GM19239 (cell line): ENCODE measurements around the gene CEP112.

ENCODE experiments used
- DNase-seq: peaks from one replicate; pipeline ENCODE4 v3.0.0; 2011; ENCODE audit warnings: low spot score; ENCODE audit not compliant: insufficient read length
- FAIRE-seq: peaks from 2 replicates; lab custom pipeline; 2011; peaks lifted over from hg19 to GRCh38; lab: Jason Lieb, UNC

The CEP112 gene

DNA sequence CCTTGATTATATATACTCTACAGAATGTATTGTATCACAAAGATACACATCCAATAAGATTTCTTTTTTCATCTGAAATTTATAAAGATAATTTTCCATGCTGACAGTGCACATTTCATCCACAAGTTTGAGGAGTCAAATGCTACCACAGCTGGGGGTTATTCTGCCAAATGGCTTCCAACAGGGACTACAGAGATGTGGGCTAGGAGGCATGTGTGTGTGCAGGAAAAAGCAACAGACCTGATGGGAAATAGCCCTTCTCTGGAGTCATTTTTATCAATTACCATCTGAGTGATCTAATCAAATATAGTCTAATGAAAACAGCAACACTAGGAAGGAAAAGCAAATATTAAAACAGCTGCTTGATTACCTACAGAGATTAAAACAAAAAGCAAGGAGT is 290.5 kb downstream of the CEP112 start:
- DNase-seq (no peak), FAIRE-seq (no peak)

DNA sequence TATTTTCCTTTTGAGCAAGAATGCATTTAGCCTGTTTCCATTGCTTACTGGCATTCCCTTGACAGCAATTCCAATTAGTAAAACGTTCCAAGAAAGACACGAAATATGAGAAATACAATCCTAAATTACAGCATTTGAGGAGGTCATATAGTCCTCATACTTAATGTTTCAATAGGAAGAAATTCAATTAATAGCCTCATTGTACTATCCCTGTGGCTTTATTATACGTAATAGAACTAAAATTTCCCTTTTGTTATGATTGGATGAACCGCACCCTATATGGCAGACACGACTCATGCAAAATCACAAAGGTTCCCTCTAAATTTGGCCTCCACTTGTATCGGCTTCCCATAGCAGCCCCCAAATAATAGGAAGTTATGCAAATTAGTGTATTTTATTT is 291.7 kb downstream of the CEP112 start:
- FAIRE-seq, result no peak
- DNase-seq, result no peak

DNA sequence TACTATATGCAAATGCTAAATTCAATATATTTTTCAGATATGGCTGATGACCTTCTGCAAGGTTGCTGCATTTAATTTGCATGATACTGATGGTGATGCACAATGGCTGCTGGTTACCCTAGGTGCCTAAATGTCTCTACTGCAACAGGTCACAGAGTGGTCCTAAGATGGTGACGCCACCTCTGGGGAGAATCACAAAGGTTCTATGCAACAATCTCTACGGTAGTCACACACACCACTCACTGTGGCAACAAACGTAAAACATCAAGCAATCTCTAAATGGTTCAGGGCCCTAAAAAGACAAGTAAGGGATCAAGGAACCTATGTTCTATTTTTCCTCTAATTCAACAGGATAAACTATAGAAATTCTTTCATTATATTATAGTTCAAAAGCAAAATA is 293.3 kb downstream of the CEP112 start:
- FAIRE-seq, result no peak

DNA sequence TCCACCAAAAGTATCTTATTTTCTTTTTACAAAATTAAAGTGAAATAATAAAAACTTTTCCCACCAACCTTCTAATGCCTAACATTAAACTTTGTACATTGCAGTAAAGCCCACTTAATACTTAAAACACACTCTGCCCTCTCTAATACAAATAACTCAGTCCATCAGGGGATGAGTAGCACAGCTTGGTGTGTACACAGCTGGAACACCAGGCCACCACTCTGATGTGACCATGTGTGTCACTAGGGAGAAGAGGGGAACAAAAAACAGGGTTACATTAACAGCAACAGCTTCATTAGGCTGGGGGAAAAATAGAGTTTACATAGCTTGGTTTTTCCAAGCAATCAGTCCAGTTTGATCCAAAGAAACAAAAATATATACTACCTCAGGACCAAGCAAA is 295.0 kb downstream of the CEP112 start:
- no peak for FAIRE-seq
- DNase-seq, result no peak

More for the DNA sequence above, 293.3 kb downstream of the CEP112 start:
- no peak for DNase-seq

DNA sequence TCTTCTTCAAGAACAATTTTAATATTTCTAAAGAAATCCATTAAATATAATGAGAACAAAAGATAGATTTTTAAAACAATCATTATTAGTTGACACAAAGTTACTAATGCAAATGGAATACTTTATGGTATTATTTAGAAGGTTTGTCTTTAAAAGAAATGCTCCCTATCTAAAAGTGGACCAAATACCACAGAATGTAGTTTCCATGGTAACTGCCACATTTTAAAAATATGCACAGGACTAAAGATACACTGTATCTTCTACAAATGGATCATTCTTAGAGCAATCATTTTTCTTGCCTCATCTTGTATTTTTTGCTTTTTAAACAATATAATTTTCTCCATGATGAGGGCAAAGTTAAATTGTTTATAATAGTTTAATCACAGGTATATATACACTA is 296.0 kb downstream of the CEP112 start:
- no peak for FAIRE-seq

DNA sequence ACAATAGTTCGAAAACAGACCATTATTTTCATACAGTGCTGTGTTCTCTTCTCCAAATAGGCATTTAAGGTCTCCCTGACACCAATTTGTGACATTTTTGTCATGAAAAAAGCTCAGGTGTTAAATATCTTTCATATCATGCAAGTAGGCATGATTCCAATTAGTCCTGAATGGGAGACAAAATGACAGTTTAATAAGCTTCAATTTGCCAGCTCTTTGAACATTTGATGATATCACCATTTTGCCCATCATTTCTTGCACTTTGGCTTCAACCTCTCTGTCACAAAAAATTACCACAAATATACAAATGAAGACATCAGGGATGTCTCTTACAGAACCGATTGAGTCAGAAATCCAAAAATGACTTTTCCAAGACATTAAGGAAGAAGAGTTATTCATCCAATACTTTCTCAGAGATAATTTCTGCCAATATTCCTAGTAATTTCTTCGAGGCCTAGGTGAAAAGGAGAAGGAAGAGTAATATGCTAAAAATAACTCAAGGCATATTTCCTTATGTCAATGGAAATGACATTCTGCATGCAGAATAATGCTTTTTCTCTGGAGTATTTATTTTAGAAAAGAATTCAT is 298.1 kb downstream of the CEP112 start:
- no peak for FAIRE-seq

More for the DNA sequence above, 296.0 kb downstream of the CEP112 start:
- no peak for DNase-seq

DNA sequence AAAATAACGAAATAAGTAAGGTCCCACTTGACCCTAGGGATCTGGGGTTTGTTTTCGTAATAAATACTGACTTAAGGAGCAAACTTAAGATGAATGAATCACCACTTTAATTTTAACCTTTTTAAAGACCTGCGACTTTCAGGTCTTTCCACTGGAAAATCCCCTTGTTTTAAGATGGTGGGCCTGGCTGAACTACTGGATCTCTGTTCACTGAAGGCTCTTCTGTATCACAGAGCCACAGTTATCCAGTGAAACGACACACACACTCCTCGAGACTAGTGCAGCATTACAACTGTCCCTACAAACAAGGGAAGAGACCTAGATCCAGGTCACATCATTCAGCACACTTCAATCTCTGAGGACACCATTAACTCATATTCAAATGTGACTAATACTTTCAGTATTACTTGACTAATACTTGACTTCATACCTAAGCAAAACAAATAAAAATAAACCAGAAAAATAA is 299.0 kb downstream of the CEP112 start:
- DNase-seq (no peak), FAIRE-seq (peak; percentile 40)

More for the DNA sequence above, 298.1 kb downstream of the CEP112 start:
- DNase-seq, result no peak

DNA sequence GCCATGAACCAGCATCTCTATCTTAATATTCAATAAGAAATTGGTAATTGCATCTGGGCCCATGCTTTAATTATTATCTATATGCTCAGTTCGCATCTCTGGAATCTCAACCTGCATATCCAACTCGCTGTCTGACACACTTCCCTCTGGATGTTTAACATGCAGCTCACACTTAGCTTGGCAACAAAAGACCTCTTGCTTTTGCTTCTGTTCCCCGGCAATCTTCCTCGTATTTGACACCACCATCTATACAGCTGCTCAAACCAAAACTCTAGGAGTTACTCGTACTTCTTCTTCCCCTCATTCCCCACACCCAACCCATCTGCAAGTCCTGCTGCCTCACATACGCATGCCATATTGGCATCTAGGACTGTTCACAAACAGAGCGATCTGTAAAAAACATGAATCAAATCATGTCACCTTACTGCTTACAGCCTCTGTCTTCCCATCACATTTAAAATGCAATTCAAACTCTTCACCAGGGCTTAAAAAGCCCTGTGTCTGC is 300.6 kb downstream of the CEP112 start:
- DNase-seq (no peak), FAIRE-seq (no peak)

DNA sequence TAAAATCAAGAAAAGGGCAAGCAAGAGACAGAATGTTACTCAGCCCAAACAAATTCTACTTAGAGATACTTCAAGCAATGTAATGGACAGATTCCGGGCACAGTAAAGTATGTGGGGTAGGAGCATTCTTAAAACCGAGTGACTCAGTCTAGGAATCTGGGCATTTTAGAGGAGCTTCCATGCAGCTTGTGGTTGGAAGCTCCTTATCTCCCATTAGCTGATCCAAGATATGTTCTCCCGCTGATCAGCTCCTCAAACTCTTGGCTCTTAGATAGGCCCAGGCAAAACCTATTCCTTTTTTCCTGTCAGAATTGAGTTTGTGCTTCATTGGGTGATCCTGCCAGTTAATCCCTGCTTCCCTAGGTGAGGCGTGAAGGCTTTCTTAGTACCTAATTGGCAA is 303.3 kb downstream of the CEP112 start:
- no peak for DNase-seq
- no peak for FAIRE-seq

DNA sequence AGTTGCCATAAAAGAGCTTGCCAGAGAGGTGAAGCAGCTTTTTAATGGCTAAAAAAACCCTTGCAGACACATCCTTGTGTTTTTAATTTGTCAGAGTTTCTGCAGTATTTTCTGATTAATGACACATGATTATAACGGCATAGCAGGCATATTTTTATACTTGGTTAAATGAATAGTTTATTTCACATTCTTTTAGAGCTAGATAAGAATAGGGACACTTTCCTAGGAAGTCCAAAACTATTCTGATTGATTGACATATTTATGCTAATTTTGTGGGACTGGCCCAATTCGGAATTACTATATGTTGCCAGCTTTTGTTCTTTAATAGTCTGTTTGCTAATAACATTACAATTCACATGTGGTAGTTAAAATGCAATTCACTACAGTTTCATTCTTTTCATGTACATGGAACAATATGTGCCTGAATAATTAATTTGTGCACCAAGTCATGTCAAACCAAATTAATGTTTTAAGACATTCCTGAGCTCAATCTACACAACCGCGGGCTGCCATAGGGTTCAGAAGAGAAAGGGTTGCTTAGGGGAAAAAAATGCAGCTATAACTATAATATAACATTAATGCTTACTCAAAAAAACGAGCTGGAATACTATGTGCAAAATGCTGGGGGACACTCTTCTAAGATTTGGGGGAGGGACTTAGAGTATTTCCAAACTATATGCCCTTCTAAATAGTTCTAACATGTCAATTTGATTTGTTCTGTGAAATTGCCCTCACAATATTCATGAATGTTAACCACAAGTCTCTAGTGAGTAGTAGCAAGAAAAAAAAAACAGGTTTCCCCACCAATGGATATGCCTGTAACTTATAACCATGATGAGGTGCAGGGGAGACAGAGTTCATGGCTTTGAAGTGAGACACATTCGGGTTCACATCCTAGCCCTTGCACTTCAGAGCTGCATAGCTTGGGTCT is 305.4 kb downstream of the CEP112 start:
- no peak for DNase-seq
- no peak for FAIRE-seq

DNA sequence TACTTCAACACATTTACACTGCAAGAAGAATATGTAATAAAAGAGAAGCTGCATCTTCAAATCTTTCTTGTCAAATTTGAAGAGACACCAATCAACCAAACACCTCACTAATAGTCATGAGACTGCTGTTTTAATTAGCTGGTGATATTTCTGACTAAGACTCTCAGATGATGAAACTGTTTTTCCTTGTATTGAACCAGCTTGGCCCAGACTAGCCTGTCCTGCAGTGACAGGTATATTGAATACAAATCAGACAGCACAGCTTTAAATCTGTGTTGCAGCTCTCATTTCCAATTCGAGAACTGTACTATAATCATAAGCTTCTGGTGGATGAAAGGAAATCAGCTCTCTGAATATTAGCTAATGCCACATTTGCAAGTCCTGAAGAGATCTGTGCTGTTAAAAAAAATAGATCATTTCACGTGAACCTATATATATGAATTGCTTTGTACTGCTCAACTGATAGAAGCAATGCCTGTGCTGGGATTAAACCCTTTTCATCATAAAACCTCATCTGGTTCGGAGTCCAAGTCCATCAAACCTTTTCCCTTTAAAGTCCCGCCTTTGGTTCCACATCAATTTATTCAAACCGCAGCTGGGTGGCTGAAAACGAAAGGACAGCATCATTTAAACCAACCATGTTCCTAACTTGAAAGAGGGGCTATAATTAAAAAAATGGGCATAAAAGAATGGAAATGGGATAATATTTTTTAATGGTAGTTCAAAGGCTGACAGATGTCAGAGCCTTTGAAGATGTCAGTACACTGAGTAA is 306.2 kb downstream of the CEP112 start:
- no peak for FAIRE-seq
- DNase-seq, result no peak

DNA sequence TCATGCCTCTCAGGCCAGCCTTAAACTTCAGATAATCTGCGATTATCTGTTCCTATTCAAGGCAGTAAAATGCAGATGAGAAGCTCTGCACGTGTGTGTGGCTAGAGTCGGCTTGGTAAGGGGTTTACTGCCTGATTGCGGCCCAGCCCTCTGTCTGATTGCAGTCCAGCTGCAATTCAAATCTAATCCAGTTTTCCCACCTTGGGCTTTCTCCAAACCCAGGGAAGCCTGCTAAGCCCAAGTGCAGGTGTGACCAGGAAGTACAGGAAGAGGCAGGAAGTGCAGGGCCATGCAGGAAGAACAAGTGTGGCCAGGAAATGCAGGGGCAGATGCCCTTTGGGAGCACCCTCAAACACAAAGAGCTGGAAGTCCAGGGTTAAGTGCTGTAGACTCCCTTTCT is 314.9 kb downstream of the CEP112 start:
- FAIRE-seq (no peak), DNase-seq (no peak)

DNA sequence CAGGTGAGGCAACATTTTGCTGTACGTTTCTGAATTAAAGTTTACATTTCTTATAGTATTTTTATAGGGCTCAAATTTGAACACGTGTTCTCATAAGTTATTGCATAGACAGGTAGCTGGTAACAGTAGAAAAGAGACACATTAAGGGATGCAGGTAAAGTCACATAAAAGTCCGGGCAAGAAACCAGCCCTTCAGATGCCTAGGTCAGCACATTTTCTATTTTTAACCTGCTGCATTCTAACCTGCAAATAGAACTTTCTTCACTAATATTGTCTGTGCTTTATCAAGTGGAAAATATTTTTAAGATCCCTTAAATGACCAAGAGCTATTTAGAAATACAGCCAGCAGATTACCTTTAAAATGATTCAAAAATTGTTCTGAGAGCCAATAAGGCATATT is 323.1 kb downstream of the CEP112 start:
- no peak for DNase-seq
- FAIRE-seq, result no peak

DNA sequence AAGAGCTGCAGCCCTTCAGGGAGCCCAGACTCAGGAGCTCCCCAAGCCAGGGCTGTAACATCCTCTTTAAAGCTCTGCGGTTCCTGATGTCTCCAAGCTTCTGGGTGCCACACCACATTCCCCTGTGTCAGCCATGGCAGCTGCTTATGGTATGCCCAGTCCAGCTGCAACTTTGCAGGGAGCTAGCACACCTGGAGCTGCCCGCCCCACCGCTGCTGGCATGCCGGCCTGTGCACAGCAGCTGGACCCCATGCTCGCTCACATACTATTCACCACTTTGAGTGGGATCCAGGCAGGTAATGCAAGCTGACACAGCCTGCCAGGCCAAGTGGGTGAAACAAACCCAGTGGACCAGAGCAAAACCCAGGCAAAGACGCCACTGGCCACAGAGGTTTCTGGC is 324.9 kb downstream of the CEP112 start:
- no peak for FAIRE-seq

DNA sequence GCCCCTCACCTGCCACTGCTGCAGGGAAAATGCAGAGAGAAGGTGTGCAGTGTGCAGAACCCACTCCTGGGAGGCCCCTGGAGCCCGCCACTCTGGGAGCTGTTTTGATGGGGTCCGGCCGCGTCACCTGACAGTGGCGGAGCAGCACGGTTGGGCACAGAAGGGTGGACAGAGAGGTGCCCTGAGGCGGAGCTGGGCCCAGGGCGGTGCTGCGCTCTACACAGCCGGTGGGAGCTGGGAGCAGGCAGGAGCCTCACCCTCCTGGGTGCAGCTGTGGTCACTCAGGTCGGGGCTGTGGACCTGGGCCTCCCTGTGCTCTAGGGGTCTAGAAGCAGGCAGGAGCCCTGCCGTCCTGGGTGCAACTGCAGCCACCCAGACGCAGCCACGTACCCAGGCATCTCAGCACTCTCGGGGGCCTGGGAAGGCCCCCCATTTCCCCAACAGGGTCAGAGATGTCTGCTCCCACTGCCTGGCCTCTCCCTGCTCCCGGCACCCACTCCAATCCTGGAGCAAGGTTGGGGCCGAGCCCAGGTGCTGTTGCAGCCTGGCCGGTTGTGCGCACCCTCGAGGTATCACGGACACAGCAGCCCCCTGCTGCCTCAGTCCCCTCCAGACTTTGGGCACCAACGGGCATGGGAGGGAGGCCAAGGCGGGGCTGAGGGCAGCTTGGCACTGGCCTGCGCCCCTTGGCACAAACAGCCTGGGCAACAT is 326.1 kb downstream of the CEP112 start:
- FAIRE-seq, result no peak
- no peak for DNase-seq

More for the DNA sequence above, 324.9 kb downstream of the CEP112 start:
- no peak for DNase-seq

DNA sequence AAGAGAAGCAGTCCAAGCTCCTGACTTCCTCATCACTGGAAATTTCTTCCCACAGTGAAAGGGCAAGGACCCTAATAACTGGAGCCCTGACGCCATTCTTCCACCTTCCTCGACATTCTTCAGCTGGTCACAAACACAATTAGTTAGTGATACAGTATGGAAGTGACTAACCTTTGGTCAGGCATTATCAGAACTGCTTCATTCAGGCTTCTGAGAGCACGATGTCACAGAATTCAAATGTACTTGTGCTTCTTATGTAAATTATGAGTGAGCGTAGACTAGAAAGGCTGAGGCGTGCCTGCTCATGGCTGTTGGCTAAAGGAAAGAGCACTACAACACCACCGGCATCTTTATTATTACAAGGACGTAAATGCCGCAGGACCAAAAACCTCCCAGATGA is 327.5 kb downstream of the CEP112 start:
- FAIRE-seq (no peak), DNase-seq (no peak)

DNA sequence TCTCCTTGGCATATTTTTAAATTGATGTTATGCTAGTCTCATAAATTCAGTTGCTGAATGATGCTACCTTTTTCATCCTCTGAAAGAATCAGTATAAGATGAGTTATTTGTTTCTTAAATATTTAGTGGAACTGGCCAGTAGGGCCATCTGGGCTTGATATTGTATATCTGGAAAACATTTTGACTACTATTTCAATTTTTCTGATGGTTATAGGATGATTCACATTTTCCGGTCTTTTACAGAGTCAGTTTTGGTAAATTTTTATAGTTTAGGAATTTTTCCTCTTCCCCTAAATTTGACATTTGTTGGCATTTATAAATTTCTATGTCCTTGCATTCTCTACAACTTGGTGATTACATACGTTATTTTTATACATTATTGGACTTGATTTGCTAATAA is 334.2 kb downstream of the CEP112 start:
- FAIRE-seq, result no peak

DNA sequence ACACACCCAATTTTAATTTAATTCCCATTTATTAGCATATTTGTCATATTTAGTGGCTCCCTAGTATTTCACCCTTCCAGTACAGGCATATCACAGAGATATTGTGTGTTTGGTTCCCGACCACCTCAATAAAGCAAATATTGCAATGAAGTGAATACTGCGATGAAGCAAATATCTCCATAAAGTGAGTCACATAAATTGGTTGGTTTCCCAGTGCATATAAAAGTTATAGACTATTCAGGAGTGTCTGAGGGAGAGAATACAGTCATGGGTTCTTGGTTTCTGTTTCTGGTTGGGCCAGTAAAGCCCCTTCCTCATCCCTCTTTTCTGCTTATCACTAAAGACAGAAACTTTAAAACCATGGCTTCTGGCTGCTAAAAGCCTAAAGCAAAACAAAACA is 335.1 kb downstream of the CEP112 start:
- no peak for FAIRE-seq
- no peak for DNase-seq

More for the DNA sequence above, 334.2 kb downstream of the CEP112 start:
- DNase-seq, result no peak

DNA sequence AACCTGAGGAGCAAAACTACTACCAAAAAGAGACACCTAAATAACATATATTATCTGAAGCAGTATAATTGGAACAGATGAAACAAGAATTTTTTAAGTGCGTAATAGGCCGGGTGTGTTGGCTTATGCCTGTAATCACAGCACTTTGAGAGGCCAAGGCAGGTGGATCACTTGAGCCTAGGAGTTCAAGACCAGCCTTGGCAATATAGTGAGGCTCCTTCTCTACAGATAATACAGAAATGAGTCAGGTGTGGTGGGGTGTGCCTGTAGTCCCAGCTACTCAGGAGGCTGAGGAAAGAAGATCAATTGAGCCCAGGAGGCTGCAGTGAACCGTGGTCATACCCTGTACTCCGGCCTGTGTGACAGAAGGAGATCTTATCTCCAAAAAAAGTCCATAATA is 336.3 kb downstream of the CEP112 start:
- FAIRE-seq (no peak), DNase-seq (no peak)

DNA sequence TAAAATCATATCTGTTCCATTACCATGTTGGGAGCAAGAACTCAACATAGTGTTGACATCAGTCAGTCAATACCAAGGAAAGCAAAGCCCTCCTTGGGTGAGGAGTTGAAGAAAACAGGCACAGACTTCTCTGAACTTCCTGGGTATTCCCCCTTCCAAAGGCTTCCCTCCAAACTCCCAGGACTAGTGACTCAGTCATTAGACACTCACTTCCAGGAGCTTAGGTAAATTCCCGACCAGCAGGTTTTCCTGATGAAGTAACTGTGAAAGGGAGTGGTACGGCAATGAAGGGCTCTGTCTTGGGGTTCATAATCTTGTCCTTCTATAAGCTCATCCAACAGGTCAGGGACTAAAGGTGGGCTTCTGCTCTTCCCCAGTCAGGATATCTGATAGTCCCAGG is 336.7 kb downstream of the CEP112 start:
- no peak for FAIRE-seq
- DNase-seq, result no peak
